GM23338 (cell line): ENCODE measurements around the gene GPR78. TPM values are rescaled to one million over a fixed set of nuclear protein-coding genes. Genes with fewer than 3 reads are reported as not detected.

Experiments
- ATAC-seq: fragments of 200-7000 bp; cut with Tn5 transposase; 3 replicates; pipeline ENCODE4 v1.9.1; 2020
- DNase-seq: peaks from one replicate; pipeline ENCODE4 v3.0.0-alpha.2; 2015; ENCODE audit warnings: low spot score
- H2AFZ ChIP-seq: fragments of 200-600 bp; sonication (generic); 2 replicates; pipeline ENCODE4 v1.8.0; 2016; ENCODE audit warnings: antibody characterized with exemption, mild to moderate bottlenecking, moderate library complexity
- H3F3A ChIP-seq: fragments of 200-600 bp; sonication (generic); replicated peaks from 2 replicates; pipeline ENCODE4 v1.8.0; 2017; ENCODE audit warnings: antibody characterized with exemption, mixed run types, low read depth
- H3K27ac ChIP-seq: fragments of 200-600 bp; sonication (generic); 2 replicates; pipeline ENCODE4 v1.6.1; 2016; ENCODE audit warnings: low read depth
- H3K27me3 ChIP-seq: fragments of 200-600 bp; sonication (generic); 2 replicates; pipeline ENCODE4 v1.8.0; 2016; ENCODE audit warnings: mild to moderate bottlenecking, mixed run types, moderate library complexity; ENCODE audit not compliant: insufficient read depth
- H3K36me3 ChIP-seq: fragments of 200-600 bp; sonication (generic); 2 replicates; pipeline ENCODE4 v1.8.0; 2016; ENCODE audit warnings: mild to moderate bottlenecking; ENCODE audit not compliant: insufficient read depth
- H3K4me1 ChIP-seq: fragments of 200-600 bp; sonication (generic); 2 replicates; pipeline ENCODE4 v1.8.0; 2016; ENCODE audit warnings: mild to moderate bottlenecking, moderate library complexity; ENCODE audit not compliant: insufficient read depth
- H3K4me2 ChIP-seq: fragments of 200-600 bp; sonication (generic); 2 replicates; pipeline ENCODE4 v1.7.1; 2017; ENCODE audit warnings: mixed run types
- H3K4me3 ChIP-seq: fragments of 200-600 bp; sonication (generic); 2 replicates; pipeline ENCODE4 v1.6.1; 2016; ENCODE audit warnings: mixed run types
- H3K79me2 ChIP-seq: fragments of 200-600 bp; sonication (generic); replicated peaks from 2 replicates; pipeline ENCODE4 v1.8.0; 2017; ENCODE audit warnings: mild to moderate bottlenecking; ENCODE audit not compliant: insufficient read depth
- H3K9me2 ChIP-seq: fragments of 200-600 bp; sonication (generic); 2 replicates; pipeline ENCODE4 v1.8.0; 2017; ENCODE audit not compliant: insufficient read depth
- H4K20me1 ChIP-seq: fragments of 200-600 bp; sonication (generic); replicated peaks from 2 replicates; pipeline ENCODE4 v1.8.0; 2017; ENCODE audit warnings: mild to moderate bottlenecking; ENCODE audit not compliant: insufficient read depth
- H3K27ac Mint-ChIP-seq: 2 replicates; pipeline ENCODE4 v1.8.0; 2020; ENCODE audit warnings: inconsistent platforms, mild to moderate bottlenecking, moderate library complexity, mixed read lengths
- H3K27me3 Mint-ChIP-seq: 3 replicates; pipeline ENCODE4 v1.8.0; 2022; ENCODE audit warnings: low read depth, mild to moderate bottlenecking, moderate library complexity, mixed read lengths, inconsistent platforms; ENCODE audit not compliant: insufficient read depth, poor library complexity
- H3K36me3 Mint-ChIP-seq: 3 replicates; pipeline ENCODE4 v1.8.0; 2021; ENCODE audit warnings: low read depth, mild to moderate bottlenecking, inconsistent platforms, moderate library complexity, mixed read lengths
- H3K4me1 Mint-ChIP-seq: 3 replicates; pipeline ENCODE4 v1.8.0; 2020; ENCODE audit warnings: mild to moderate bottlenecking, inconsistent platforms, mixed read lengths
- H3K4me3 Mint-ChIP-seq: 3 replicates; pipeline ENCODE4 v1.8.0; 2021; ENCODE audit warnings: moderate library complexity, mild to moderate bottlenecking, inconsistent platforms, mixed read lengths
- H3K9me3 Mint-ChIP-seq: 3 replicates; pipeline ENCODE4 v1.8.0; 2020; ENCODE audit warnings: moderate library complexity, mild to moderate bottlenecking, inconsistent platforms, mixed read lengths
- CREB1 ChIP-seq: fragments of 250-450 bp; sonication (Bioruptor Pico); IDR thresholded peaks from 2 replicates; pipeline ENCODE4 v1.5.0; 2020; ENCODE audit warnings: low read depth, mild to moderate bottlenecking, moderate library complexity
- ETS1 ChIP-seq: IDR thresholded peaks from 2 replicates; pipeline ENCODE4 v1.6.1; 2016; ENCODE audit warnings: antibody characterized with exemption
- EZH2 ChIP-seq: fragments of 200-600 bp; sonication (generic); IDR thresholded peaks from one replicate; pipeline ENCODE4 v1.8.0; 2017; ENCODE audit warnings: antibody characterized with exemption, mild to moderate bottlenecking, low read depth; ENCODE audit not compliant: unreplicated experiment
- JUNB ChIP-seq: IDR thresholded peaks from one replicate; pipeline ENCODE4 v1.6.1; 2016; ENCODE audit warnings: antibody characterized with exemption; ENCODE audit not compliant: unreplicated experiment
- NANOG ChIP-seq: IDR thresholded peaks from 2 replicates; pipeline ENCODE4 v1.6.1; 2016; ENCODE audit warnings: antibody characterized with exemption, borderline replicate concordance
- POLR2AphosphoS5 ChIP-seq: IDR thresholded peaks from 2 replicates; pipeline ENCODE4 v1.6.1; 2016; ENCODE audit warnings: antibody characterized with exemption, low read depth
- STAT1 ChIP-seq: IDR thresholded peaks from one replicate; pipeline ENCODE4 v1.6.1; 2016; ENCODE audit warnings: antibody characterized with exemption; ENCODE audit not compliant: unreplicated experiment
- ZNF114 ChIP-seq: fragments of 250-450 bp; sonication (Bioruptor Pico); IDR thresholded peaks from 2 replicates; pipeline ENCODE4 v1.5.0; 2020; ENCODE audit warnings: mild to moderate bottlenecking, moderate library complexity
- ZNF462 ChIP-seq: fragments of 250-450 bp; sonication (Bioruptor Pico); IDR thresholded peaks from 2 replicates; pipeline ENCODE4 v1.5.0; 2020; ENCODE audit warnings: mild to moderate bottlenecking, moderate library complexity
- polyA plus RNA-seq: library from polyadenylated mRNA; unstranded; fragments of >200 nt; fragmentation: Nextera tagmentation; extraction: Ambion mirVana; gene quantifications from 2 replicates; pipeline ENCODE4 v1.2.1, GENCODE V29; 2016
- total RNA-seq: library from RNA; depleted of rRNA; stranded (reverse); fragments of >200 nt; shearing (Covaris generic); gene quantifications from 2 replicates; pipeline ENCODE4 v1.2.3, GENCODE V29; 2014

Gene GPR78
- total and polyA plus RNA-seq, 2 experiments from 2014 or later: 0.82 to 2.7 TPM

DNA sequence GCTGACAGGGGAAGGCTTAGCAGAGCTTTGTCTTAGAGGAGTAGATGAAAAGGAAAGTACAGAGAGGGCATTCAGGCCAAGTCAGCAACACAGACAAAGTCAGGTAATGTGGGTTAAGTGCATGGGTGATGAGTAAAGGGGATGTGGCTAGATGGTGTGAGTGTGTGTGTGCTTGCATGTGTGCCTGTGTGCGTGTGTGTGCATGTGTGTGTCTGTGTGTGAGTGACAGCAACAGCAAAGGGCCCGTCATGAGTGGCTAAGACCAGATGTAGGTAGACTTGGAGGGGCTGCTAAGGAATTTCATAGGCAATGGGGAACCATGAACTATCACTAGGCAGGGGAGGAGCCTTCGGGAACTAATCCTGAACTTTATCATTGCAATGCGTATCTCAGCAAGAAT is 2.2 kb upstream of the GPR78 start (continued):
- TF ChIP-seq JUNB (no peak), ZNF462 (no peak), EZH2 (no peak), CREB1 (CRISPR knock-in tag) (no peak), POLR2AphosphoS5 (no peak), STAT1 (no peak)

- no peaks in the 10 kb centered on the region for H3K36me3 ChIP-seq
- Mint-ChIP-seq H3K27me3 (peaks cover 37% of the 10 kb centered on the region), H3K27ac (no peak overlapping the region), H3K4me1 (peaks cover 27% of the 10 kb centered on the region), H3K9me3 (no peaks in the 10 kb centered on the region), H3K4me3 (peak overlapping the region; percentile 39; the same call in 1 of the 3 replicates), H3K36me3 (no peaks in the 10 kb centered on the region)
- H3K4me2 ChIP-seq: no peak overlapping the region
- no peak overlapping the region for H3K27ac ChIP-seq
- no peaks in the 10 kb centered on the region for H4K20me1 ChIP-seq
- TF ChIP-seq ZNF114 (CRISPR knock-in tag) (no peak), ZNF462 (no peak), NANOG (no peak), ETS1 (no peak), STAT1 (no peak)
- no peak overlapping the region for H3K4me3 ChIP-seq
- DNase-seq (no peak), ATAC-seq (no peak)
- peaks cover 13% of the 10 kb centered on the region for H3K27me3 ChIP-seq
- H3K9me2 ChIP-seq: no peaks in the 10 kb centered on the region
- H3K79me2 ChIP-seq: no peaks in the 10 kb centered on the region
- peaks cover 16% of the 10 kb centered on the region; the same call in 1 of the 2 replicates for H3K4me1 ChIP-seq
- H3F3A ChIP-seq: 0 out of 2 replicates have a peak, but pooled peaks cover 2% of the 10 kb centered on the region
- H2AFZ ChIP-seq: no peak overlapping the region
Measured at GRCh38 chr4:8578717-8579116, 1.5 kb upstream of the GPR78 start.
